Testis (tissue), 2 donors: ENCODE data around the gene PLIN1.

Source experiments
- POLR2A ChIP-seq: fragments of 450-650 bp; IDR thresholded peaks from one replicate; pipeline ENCODE4 v1.6.1; 2017; ENCODE audit warnings: antibody characterized with exemption, mild to moderate bottlenecking, moderate library complexity
- TF ChIP-seq, protein P1 (sequence below), 3 experiments: fragments of 450-650 bp in 2 of 3; fragments of 200-600 bp in 1 of 3; sonication (generic) in 1 of 3; IDR thresholded peaks; one replicate each; pipeline ENCODE4 v1.5.1; 2016 to 2019; ENCODE audit warnings: antibody characterized with exemption in 3 of 3, mild to moderate bottlenecking in 2 of 3, moderate library complexity in 1 of 3

- TF ChIP-seq, protein P1, sequence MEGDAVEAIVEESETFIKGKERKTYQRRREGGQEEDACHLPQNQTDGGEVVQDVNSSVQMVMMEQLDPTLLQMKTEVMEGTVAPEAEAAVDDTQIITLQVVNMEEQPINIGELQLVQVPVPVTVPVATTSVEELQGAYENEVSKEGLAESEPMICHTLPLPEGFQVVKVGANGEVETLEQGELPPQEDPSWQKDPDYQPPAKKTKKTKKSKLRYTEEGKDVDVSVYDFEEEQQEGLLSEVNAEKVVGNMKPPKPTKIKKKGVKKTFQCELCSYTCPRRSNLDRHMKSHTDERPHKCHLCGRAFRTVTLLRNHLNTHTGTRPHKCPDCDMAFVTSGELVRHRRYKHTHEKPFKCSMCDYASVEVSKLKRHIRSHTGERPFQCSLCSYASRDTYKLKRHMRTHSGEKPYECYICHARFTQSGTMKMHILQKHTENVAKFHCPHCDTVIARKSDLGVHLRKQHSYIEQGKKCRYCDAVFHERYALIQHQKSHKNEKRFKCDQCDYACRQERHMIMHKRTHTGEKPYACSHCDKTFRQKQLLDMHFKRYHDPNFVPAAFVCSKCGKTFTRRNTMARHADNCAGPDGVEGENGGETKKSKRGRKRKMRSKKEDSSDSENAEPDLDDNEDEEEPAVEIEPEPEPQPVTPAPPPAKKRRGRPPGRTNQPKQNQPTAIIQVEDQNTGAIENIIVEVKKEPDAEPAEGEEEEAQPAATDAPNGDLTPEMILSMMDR (IDR thresholded peaks at IDR 0.05): no peak
- no peak for TF ChIP-seq POLR2A
Observed at GRCh38 chr15:89666184-89666857, 12.8 kb downstream of the PLIN1 start.
